ENCODE measurements around the gene LSM10.

The LSM10 gene

GRCh38 chr1:36406440-36406839 lies 8.7 kb upstream of the LSM10 start:
- DNase-seq, result no peak

GRCh38 chr1:36402504-36402890 lies 4.8 kb upstream of the LSM10 start:
- DNase-seq, result no peak

- DNase-seq, result no peak
Observed at GRCh38 chr1:36401602-36402503, 4.1 kb upstream of the LSM10 start.

- DNase-seq, result peak; percentile 56
Observed at GRCh38 chr1:36400825-36401601, 3.3 kb upstream of the LSM10 start.

GRCh38 chr1:36400514-36400824 lies 2.8 kb upstream of the LSM10 start:
- DNase-seq, result no peak

- DNase-seq, result no peak
Observed at GRCh38 chr1:36398370-36398977, 766 bp upstream of the LSM10 start.

GRCh38 chr1:36397083-36397377 lies 678 bp downstream of the LSM10 start:
- no peak for DNase-seq

GRCh38 chr1:36396359-36396758 lies 1.3 kb downstream of the LSM10 start:
- no peak for DNase-seq

- no peak for DNase-seq
Observed at GRCh38 chr1:36393686-36394085, 4.0 kb downstream of the LSM10 start.

GRCh38 chr1:36392836-36393235 lies 4.9 kb downstream of the LSM10 start:
- DNase-seq, result no peak

GRCh38 chr1:36391271-36391670 lies 6.4 kb downstream of the LSM10 start:
- no peak for DNase-seq

- no peak for DNase-seq
Observed at GRCh38 chr1:36390411-36390810, 7.3 kb downstream of the LSM10 start.

- no peak for DNase-seq
Observed at GRCh38 chr1:36389999-36390398, 7.7 kb downstream of the LSM10 start.

GRCh38 chr1:36389261-36389660 lies 8.4 kb downstream of the LSM10 start:
- no peak for DNase-seq

GRCh38 chr1:36387141-36387949 lies 10.4 kb downstream of the LSM10 start:
- no peak for DNase-seq

GRCh38 chr1:36386265-36387140 lies 11.2 kb downstream of the LSM10 start:
- DNase-seq, result peak; percentile 90

- DNase-seq, result peak; percentile 99
Observed at GRCh38 chr1:36385410-36386264, 12.1 kb downstream of the LSM10 start, which contains the start of gene STK40. TSS of gene STK40 (minus strand) at chr1:36385924. CDS start at chr1:36361332, 24,592 bp downstream.

GRCh38 chr1:36384542-36385409 lies 12.9 kb downstream of the LSM10 start:
- peak; percentile 65 for DNase-seq

GRCh38 chr1:36383240-36383639 lies 14.5 kb downstream of the LSM10 start:
- DNase-seq, result no peak

GRCh38 chr1:36382669-36383068 lies 15.0 kb downstream of the LSM10 start:
- no peak for DNase-seq

Data from CD4-positive, alpha-beta T cell treated with Interleukin-17A for 1 hour (primary cell).